Natural killer cell (primary cell): ENCODE results near the gene TNFSF8. TPM values are rescaled to one million over a fixed set of nuclear protein-coding genes. Genes with fewer than 3 reads are reported as not detected.

Source experiments
- ATAC-seq, 3 donors: fragments of 150-1000 bp in 2 of 3; fragments of 200-7000 bp in 1 of 3; cut with Tn5 transposase; 1 replicate in 1 of 3; 2 replicates in 2 of 3; pipeline ENCODE4 v1.10.0; 2021; ENCODE audit warnings: mild to moderate bottlenecking in 2 of 3, moderate library complexity in 2 of 3
- DNase-seq, 2 donors: peaks; one replicate each; pipeline versions ENCODE4 v3.0.0 to v3.0.0-alpha.2; 2013 to 2021; ENCODE audit warnings: mixed read lengths in 1 of 2
- H3K27ac ChIP-seq: one replicate; pipeline ENCODE4 v1.5.1; 2013; ENCODE audit warnings: mild to moderate bottlenecking, low read length
- H3K27me3 ChIP-seq: one replicate; pipeline ENCODE4 v1.6.1; 2013; ENCODE audit warnings: low read length; ENCODE audit not compliant: control insufficient read depth, insufficient read depth
- H3K36me3 ChIP-seq: one replicate; pipeline ENCODE4 v1.6.1; 2013; ENCODE audit warnings: low read length; ENCODE audit not compliant: control insufficient read depth, insufficient read depth
- H3K4me1 ChIP-seq: one replicate; pipeline ENCODE4 v1.6.1; 2013; ENCODE audit warnings: low read length; ENCODE audit not compliant: control insufficient read depth, insufficient read depth
- H3K4me3 ChIP-seq: one replicate; pipeline ENCODE4 v1.5.1; 2013; ENCODE audit warnings: low read length
- H3K9me3 ChIP-seq: one replicate; pipeline ENCODE4 v1.6.1; 2013; ENCODE audit warnings: low read length; ENCODE audit not compliant: control insufficient read depth, insufficient read depth
- H3K27ac Mint-ChIP-seq, 2 donors: one replicate each; pipeline ENCODE4 v1.8.0; 2022; ENCODE audit warnings: mild to moderate bottlenecking in 2 of 2, mixed read lengths in 2 of 2, moderate library complexity in 1 of 2
- H3K27me3 Mint-ChIP-seq, 2 donors: one replicate each; pipeline ENCODE4 v1.8.0; 2022; ENCODE audit warnings: low read depth in 2 of 2, mixed read lengths in 2 of 2
- H3K36me3 Mint-ChIP-seq: one replicate; pipeline ENCODE4 v1.8.0; 2022; ENCODE audit warnings: mixed read lengths
- H3K4me1 Mint-ChIP-seq, 2 donors: one replicate each; pipeline ENCODE4 v1.8.0; 2022; ENCODE audit warnings: mixed read lengths in 2 of 2
- H3K4me3 Mint-ChIP-seq: one replicate; pipeline ENCODE4 v1.8.0; 2022; ENCODE audit warnings: mild to moderate bottlenecking, moderate library complexity, mixed read lengths
- H3K9me3 Mint-ChIP-seq, 2 donors: one replicate each; pipeline ENCODE4 v1.8.0; 2022; ENCODE audit warnings: mixed read lengths in 2 of 2
- CTCF ChIP-seq: fragments of 200-600 bp; IDR thresholded peaks from one replicate; pipeline ENCODE4 v1.8.0; 2022; ENCODE audit warnings: antibody characterized with exemption
- WGBS: methylation state at CpG from one replicate; pipeline ENCODE4 v1.1.7; 2013; ENCODE audit warnings: missing lambda C conversion rate; ENCODE audit not compliant: insufficient coverage; 5-methylcytosine and 5-hydroxymethylcytosine counted together
- intact Hi-C: fragments of 100-400 bp; cut with micrococcal nuclease; formaldehyde crosslinking; loops from one replicate; pipeline ENCODE4 v1.14.2; 2022
- total RNA-seq, 4 donors: library from RNA; stranded (reverse); fragments of 120-200 nt in 1 of 4; gene quantifications; one replicate each; pipeline versions ENCODE4 v1.2.3 to v1.2.4, GENCODE V29; 2013 to 2022

The TNFSF8 gene
- total RNA-seq, 3 donors from 2014 or later (not counting 1 experiment from before 2014, with no cell fraction given): 4.2 to 6.0 (median 4.8) TPM

GRCh38 chr9:114896344-114896743 is 34.0 kb downstream of the TNFSF8 start:
- H3K4me3 ChIP-seq: no peak overlapping the region
- no peaks in the 10 kb centered on the region for H3K27me3 ChIP-seq
- TF ChIP-seq CTCF: no peak
- no peak overlapping the region for H3K27ac ChIP-seq
- Mint-ChIP-seq H3K4me1 (peaks cover 10 to 11% of the 10 kb centered on the region in 2 donors), H3K4me3 (no peak overlapping the region), H3K9me3 (no peaks in the 10 kb centered on the region), H3K27me3 (no peaks in the 10 kb centered on the region), H3K36me3 (no peaks in the 10 kb centered on the region), H3K27ac (no peak overlapping the region)
- no peaks in the 10 kb centered on the region for H3K36me3 ChIP-seq
- intact Hi-C loops: no loop called here
- H3K9me3 ChIP-seq: no peaks in the 10 kb centered on the region
- peaks cover 51% of the 10 kb centered on the region for H3K4me1 ChIP-seq
- DNase-seq (no peak), ATAC-seq (no peak)

GRCh38 chr9:114895521-114895991 is 34.8 kb downstream of the TNFSF8 start:
- Histone ChIP-seq H3K9me3 (no peaks in the 10 kb centered on the region), H3K27ac (no peak overlapping the region), H3K4me1 (peaks cover 47% of the 10 kb centered on the region), H3K36me3 (no peaks in the 10 kb centered on the region), H3K27me3 (no peaks in the 10 kb centered on the region), H3K4me3 (no peak overlapping the region)
- ATAC-seq (no peak), DNase-seq (no peak)
- TF ChIP-seq CTCF: no peak
- no peaks in the 10 kb centered on the region for H3K27me3 Mint-ChIP-seq
- intact Hi-C loops: no loop called here
- peaks cover 7 to 11% of the 10 kb centered on the region in 2 donors for H3K4me1 Mint-ChIP-seq
- H3K27ac Mint-ChIP-seq: no peak overlapping the region
- H3K36me3 Mint-ChIP-seq: no peaks in the 10 kb centered on the region
- no peak overlapping the region for H3K4me3 Mint-ChIP-seq
- no peaks in the 10 kb centered on the region for H3K9me3 Mint-ChIP-seq

GRCh38 chr9:114894609-114895433 is 35.6 kb downstream of the TNFSF8 start:
- Histone ChIP-seq H3K27me3 (no peaks in the 10 kb centered on the region), H3K4me1 (peaks cover 44% of the 10 kb centered on the region), H3K4me3 (no peak overlapping the region), H3K27ac (no peak overlapping the region), H3K36me3 (no peaks in the 10 kb centered on the region), H3K9me3 (no peaks in the 10 kb centered on the region)
- ATAC-seq: no peak
- no peak for TF ChIP-seq CTCF
- no peaks in the 10 kb centered on the region for H3K36me3 Mint-ChIP-seq
- DNase-seq: no peak
- H3K4me3 Mint-ChIP-seq: no peak overlapping the region
- H3K9me3 Mint-ChIP-seq: no peaks in the 10 kb centered on the region
- H3K4me1 Mint-ChIP-seq: peaks cover 14 to 16% of the 10 kb centered on the region in 2 donors
- intact Hi-C loops: no loop called here
- H3K27ac Mint-ChIP-seq: no peak overlapping the region
- H3K27me3 Mint-ChIP-seq: no peaks in the 10 kb centered on the region
- 82% methylated on average over 7 of the region's 7 CpGs for WGBS

- TF ChIP-seq CTCF: no peak
- peaks cover 44% of the 10 kb centered on the region for H3K4me1 ChIP-seq
- intact Hi-C loops: no loop called here
- DNase-seq: no peak
- no peaks in the 10 kb centered on the region for H3K27me3 ChIP-seq
- 72% methylated on average over 3 of the region's 3 CpGs for WGBS
- ATAC-seq: no peak
- no peak overlapping the region for H3K27ac Mint-ChIP-seq
- no peaks in the 10 kb centered on the region for H3K9me3 Mint-ChIP-seq
- H3K4me3 Mint-ChIP-seq: no peak overlapping the region
- H3K4me3 ChIP-seq: no peak overlapping the region
- H3K4me1 Mint-ChIP-seq: peaks cover 17 to 22% of the 10 kb centered on the region in 2 donors
- H3K27me3 Mint-ChIP-seq: no peaks in the 10 kb centered on the region
- no peaks in the 10 kb centered on the region for H3K36me3 ChIP-seq
- no peak overlapping the region for H3K27ac ChIP-seq
- no peaks in the 10 kb centered on the region for H3K36me3 Mint-ChIP-seq
- H3K9me3 ChIP-seq: no peaks in the 10 kb centered on the region
Measured at GRCh38 chr9:114894206-114894605, 36.2 kb downstream of the TNFSF8 start.
